ENCODE results near the gene MCC.

The MCC gene

DNA sequence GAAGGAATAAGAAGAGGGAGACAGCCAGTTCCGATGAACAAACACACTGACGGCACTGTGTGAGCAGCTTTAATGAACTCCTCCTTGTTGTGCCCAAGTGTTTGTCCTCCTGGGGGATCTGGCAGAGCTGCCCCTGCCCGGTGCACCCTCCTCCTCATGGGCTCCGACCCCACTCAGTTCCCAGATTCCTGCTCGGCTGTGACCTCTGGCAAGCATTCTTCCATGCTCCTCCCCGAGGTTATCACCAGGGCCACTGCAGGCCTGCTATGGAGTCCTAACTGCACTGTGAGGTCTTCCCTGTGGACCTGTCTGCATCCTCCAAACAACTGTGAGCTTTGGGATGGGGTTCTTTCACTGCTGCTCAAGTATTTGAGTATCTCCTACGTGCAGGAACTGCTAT lies 369.5 kb downstream of the MCC start:
- Histone ChIP-seq H3K4me3 (ENCODE audit: low read depth, low read length) (no peak overlapping the region), H3K27ac (no peak overlapping the region; the same call in 1 of the 2 replicates), H3K36me3 (peaks cover 100% of the 10 kb centered on the region), H3K9me3 (ENCODE audit: severe bottlenecking) (no peaks in the 10 kb centered on the region), H3K27me3 (ENCODE audit: insufficient read depth, low read depth, severe bottlenecking) (no peaks in the 10 kb centered on the region)
- no peak for DNase-seq
- TF ChIP-seq, protein P1, sequence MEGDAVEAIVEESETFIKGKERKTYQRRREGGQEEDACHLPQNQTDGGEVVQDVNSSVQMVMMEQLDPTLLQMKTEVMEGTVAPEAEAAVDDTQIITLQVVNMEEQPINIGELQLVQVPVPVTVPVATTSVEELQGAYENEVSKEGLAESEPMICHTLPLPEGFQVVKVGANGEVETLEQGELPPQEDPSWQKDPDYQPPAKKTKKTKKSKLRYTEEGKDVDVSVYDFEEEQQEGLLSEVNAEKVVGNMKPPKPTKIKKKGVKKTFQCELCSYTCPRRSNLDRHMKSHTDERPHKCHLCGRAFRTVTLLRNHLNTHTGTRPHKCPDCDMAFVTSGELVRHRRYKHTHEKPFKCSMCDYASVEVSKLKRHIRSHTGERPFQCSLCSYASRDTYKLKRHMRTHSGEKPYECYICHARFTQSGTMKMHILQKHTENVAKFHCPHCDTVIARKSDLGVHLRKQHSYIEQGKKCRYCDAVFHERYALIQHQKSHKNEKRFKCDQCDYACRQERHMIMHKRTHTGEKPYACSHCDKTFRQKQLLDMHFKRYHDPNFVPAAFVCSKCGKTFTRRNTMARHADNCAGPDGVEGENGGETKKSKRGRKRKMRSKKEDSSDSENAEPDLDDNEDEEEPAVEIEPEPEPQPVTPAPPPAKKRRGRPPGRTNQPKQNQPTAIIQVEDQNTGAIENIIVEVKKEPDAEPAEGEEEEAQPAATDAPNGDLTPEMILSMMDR (IDR thresholded peaks at IDR 0.05; ENCODE audit: low read depth, low read length) = no peak

DNA sequence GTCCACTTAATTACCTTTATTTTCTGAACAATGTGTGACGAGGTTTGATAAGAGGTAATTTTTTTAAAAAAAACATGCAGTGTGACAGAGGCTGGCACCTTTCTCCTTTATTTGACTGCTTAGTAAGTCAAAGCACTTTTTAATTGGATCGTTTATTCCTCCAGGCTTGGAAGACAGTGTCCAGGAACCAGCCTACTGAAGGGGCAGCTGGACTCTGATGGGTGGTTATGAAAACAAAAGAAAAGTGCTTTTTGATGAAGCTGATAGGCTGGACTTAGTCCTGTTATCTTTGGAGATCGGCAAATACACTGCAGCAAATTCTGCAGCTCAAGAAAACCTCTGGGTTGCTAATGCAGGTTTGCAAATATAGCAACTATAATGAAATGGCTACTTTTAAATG lies 370.0 kb downstream of the MCC start:
- Histone ChIP-seq H3K27ac (peak overlapping the region; percentile 29; the same call in 1 of the 2 replicates), H3K27me3 (ENCODE audit: insufficient read depth, low read depth, severe bottlenecking) (no peaks in the 10 kb centered on the region), H3K9me3 (ENCODE audit: severe bottlenecking) (no peaks in the 10 kb centered on the region), H3K4me3 (ENCODE audit: low read depth, low read length) (no peak overlapping the region), H3K36me3 (peaks cover 98% of the 10 kb centered on the region)
- TF ChIP-seq, protein P1 (IDR thresholded peaks at IDR 0.05; ENCODE audit: low read depth, low read length) = no peak
- no peak for DNase-seq

DNA sequence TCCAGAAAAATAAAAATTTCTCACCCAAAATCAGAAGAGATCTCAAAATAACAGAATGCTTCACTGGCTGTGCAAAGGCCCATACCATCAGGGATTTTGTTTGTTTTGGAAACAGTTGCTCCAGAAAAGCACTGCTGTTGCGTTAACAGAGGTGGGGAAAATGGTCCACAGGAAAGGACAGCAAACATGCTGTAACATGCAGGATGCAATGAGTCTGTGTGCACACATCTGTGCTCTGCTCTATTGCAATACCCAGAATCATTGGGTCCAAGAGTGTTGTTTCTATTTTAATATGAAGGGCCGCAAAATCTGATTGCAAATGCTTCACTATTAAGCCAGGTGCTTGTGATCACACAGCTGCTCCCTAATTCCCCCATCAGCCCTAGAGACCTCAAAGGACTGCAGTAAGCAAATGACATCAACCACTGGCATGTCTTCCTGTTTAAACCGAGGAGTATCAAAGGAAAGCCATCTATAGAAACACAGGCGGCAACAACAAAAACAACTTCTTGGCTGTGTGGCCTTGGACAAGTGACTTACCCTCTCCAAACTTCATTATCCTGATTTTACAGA lies 370.6 kb downstream of the MCC start:
- Histone ChIP-seq H3K4me3 (ENCODE audit: low read depth, low read length) (no peak overlapping the region), H3K36me3 (peaks cover 98% of the 10 kb centered on the region), H3K27me3 (ENCODE audit: insufficient read depth, low read depth, severe bottlenecking) (no peaks in the 10 kb centered on the region), H3K9me3 (ENCODE audit: severe bottlenecking) (no peaks in the 10 kb centered on the region), H3K27ac (no peak overlapping the region)
- TF ChIP-seq, protein P1 (IDR thresholded peaks at IDR 0.05; ENCODE audit: low read depth, low read length) = no peak
- DNase-seq = no peak

DNA sequence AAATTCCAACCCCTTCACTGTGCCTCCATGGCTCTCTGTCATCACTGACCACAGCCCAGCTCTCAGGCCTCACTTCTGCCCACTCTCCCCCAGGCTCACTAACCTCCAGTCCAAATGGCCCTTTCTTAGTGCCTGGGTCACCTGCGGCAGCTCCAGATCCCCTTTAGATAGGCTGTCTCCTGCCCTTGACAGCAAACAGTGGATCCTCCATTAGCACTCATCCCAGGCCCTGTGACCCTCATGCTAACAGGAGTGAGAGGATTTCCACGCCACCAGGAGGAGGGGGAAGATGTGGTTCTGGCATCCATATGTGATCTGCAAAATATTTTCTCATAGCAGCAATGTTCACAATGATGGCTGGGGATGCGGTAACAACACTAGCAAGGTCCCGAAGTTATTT lies 372.3 kb downstream of the MCC start:
- no peaks in the 10 kb centered on the region for H3K27me3 ChIP-seq (ENCODE audit: insufficient read depth, low read depth, severe bottlenecking)
- H3K36me3 ChIP-seq = peaks cover 98% of the 10 kb centered on the region
- no peaks in the 10 kb centered on the region for H3K9me3 ChIP-seq (ENCODE audit: severe bottlenecking)
- H3K27ac ChIP-seq = no peak overlapping the region
- TF ChIP-seq, protein P1 (IDR thresholded peaks at IDR 0.05; ENCODE audit: low read depth, low read length) = no peak
- H3K4me3 ChIP-seq (ENCODE audit: low read depth, low read length) = no peak overlapping the region
- DNase-seq = no peak

DNA sequence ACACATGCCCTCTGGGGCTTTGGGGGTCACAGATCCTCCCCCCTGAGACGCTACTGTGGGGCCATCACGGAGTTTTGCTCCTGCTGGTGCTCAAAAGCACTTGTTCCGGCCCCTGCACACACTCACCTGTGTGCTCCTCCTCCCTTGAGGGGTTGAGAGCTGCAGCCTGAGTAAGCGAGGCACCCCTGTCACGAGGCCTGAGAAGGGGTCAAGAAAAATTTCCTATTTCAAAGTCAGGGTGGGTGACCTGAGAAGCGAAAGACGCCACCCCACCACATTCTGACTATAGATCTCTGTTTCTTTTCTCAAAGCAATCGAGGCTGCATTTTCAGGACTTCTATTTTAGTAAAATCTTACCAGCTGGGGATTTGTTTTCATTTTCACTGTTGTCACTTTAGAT lies 373.2 kb downstream of the MCC start:
- no peaks in the 10 kb centered on the region for H3K27me3 ChIP-seq (ENCODE audit: insufficient read depth, low read depth, severe bottlenecking)
- H3K9me3 ChIP-seq (ENCODE audit: severe bottlenecking) = no peaks in the 10 kb centered on the region
- TF ChIP-seq, protein P1 (IDR thresholded peaks at IDR 0.05; ENCODE audit: low read depth, low read length) = no peak
- H3K4me3 ChIP-seq (ENCODE audit: low read depth, low read length) = no peak overlapping the region
- H3K27ac ChIP-seq = no peak overlapping the region
- peaks cover 98% of the 10 kb centered on the region for H3K36me3 ChIP-seq
- no peak for DNase-seq

DNA sequence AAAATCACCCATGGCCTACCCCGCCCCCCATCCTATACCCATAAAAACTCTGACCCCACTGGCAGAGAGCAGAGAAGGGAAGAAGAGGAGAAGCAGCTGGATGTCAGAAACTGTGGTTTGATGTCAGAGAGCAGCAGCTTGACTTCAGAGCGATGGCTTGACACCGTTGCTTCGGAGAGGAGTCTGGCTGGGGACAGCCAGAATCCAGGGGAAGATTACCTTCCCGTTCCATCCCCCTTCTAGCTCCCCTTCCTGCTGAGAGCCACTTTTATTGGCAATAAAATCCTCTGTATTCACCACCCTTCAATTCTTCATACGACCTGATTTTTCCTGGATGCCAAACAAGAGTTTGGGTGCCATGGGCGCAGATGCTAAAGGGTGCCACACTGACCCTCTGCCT lies 373.7 kb downstream of the MCC start:
- no peaks in the 10 kb centered on the region for H3K27me3 ChIP-seq (ENCODE audit: insufficient read depth, low read depth, severe bottlenecking)
- TF ChIP-seq, protein P1 (IDR thresholded peaks at IDR 0.05; ENCODE audit: low read depth, low read length) = no peak
- H3K4me3 ChIP-seq (ENCODE audit: low read depth, low read length) = no peak overlapping the region
- no peaks in the 10 kb centered on the region for H3K9me3 ChIP-seq (ENCODE audit: severe bottlenecking)
- DNase-seq = no peak
- H3K27ac ChIP-seq = no peak overlapping the region
- H3K36me3 ChIP-seq = peaks cover 98% of the 10 kb centered on the region
